ENCODE results near the gene PPEF1.

- TF ChIP-seq EP300 (conservative IDR thresholded peaks at IDR 0.05; ENCODE audit: poor library complexity, severe bottlenecking) (no peak), CTCF (IDR thresholded peaks at IDR 0.05; ENCODE audit: poor library complexity, severe bottlenecking) (no peak), REST (IDR thresholded peaks at IDR 0.05; ENCODE audit: borderline replicate concordance) (no peak)
These were observed 117.9 kb downstream of the PPEF1 start for GRCh38 chrX:18825375-18825774.
